SKM-1 treated with dmso at 0.1 percent for 144 hours (cell line): ENCODE data around the gene FRY.
A peak's percentile ranks its signal among the peaks of the same experiment; 100 is the strongest.
"Not testable (repeated sequence)": the region's sequence is repeated elsewhere in the genome, so short reads cannot be mapped to it uniquely, and the experiment has no call there.

Experiments used
- DNase-seq: peaks from one replicate; lab custom pipeline; 2025; ENCODE audit not compliant: unreplicated experiment; lab: John Stamatoyannopoulos, UW

Gene FRY

DNA sequence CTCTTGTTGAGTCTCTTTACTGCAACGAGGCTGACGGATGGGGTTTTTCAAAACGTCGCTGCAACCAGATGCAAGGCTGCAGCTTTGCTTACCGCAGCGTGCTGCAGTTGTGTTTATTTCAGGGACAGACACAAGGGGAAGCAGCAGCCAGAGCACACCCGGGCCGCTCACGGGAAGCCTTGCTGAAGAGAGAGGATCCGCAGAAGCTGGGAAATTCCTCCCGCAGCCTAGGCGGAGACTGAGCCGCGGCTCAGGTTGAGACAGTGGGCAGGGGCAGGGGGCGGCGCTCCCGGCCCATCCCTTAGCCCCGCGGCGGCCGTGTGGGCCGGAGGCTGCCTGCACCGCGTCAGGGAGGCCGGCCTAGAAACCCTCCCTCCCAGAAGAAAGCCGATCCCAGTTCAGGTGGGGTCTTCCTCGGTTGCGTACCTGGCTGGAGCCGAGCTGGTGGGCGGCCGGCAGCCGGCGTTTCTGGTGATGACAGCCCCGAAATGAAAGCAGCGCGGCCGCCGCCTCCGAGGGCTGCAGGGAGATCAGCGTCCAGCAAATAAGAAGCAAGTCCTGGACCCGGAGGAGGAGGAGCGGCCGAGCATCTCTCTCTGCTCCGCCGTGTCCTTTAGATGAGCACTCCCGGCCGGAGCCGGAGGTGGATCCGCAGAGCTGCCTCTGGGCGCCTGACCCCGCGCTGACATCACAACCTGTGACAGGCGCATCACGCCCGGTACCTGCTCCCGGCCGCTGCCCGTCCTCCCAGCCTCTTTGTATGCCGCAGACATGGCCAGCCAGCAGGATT is at the start of gene FRY:
TSS of gene FRY (plus strand) at position 750 of the 790 bp plus-strand sequence. CDS start at position 772, 22 bp downstream.
- DNase-seq, result peak; percentile 37

DNA sequence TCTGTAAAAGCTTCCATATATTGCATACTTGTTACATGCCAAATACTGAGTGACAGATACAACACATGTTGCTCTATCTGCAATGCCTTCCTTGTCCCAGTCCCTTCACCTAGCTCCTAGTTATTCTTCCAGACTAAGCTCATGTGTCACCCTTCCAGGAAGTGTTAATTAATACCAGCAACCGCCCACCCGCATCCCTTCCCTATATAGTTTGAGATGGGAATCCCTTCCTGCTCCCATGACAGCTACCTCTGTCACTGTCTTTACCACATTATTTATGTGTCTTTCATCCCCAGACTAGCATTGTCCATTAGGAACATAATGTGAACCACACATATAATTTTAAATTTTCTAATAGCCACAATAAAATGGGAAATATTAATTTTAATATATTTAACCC is 49.5 kb upstream of the FRY start:
- no peak for DNase-seq

DNA sequence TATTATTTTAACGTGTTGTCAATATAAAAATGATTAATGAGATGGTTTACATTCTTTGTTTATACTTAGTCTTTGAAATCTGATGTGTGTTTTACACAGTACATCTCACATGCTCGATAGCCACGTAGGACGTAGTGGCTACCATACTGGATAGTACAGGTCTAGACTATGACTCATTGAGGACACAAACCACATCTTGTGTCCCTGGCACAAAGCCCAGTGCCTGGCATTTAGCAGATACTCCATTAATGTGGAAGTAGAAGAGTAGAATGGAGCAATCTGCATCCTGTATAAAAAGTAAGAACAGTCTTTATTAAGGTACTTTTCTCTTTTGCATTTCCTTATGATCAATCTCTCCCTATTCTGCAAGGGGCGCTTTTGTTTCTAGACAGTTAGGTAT is 49.0 kb upstream of the FRY start:
- DNase-seq, result peak; percentile 66

DNA sequence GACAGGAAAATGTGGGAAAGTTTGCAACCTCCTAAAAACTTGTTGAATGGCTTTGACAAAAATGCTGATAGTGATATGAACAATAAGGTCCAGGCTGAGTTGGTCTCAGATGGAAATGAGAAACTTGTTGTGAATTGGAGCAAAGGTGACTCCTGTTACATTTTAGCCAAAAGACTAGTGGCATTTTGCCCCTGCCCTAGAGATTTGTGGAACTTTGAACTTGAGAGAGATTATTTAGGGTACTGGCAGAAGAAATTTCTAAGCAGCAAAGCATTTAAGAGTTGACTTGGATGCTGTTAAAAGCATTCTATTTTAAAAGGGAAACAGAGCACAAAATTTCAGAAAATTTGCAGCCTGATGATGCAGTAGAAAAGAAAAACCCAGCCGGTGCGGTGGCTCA is 47.9 kb upstream of the FRY start:
- not testable (repeated sequence) for DNase-seq

DNA sequence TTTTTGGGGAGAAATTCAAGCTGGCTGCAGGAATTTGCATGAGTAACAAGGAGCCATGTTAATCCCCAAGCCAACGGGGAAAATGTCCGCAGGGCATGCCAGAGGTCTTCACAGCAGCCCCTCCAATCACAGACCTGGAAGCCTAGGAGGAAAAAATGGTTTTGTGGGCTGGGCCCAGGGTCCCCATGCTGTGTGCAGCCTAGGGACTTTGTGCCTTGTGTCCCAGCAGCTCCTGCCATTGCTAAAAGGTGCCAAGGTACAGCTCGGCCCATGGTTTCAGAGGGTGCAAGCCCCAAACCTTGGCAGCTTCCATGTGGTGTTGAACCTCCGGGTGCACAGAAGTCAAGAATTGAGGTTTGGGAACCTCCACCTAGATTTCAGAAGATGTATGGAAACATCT is 47.2 kb upstream of the FRY start:
- DNase-seq, result not testable (repeated sequence)

DNA sequence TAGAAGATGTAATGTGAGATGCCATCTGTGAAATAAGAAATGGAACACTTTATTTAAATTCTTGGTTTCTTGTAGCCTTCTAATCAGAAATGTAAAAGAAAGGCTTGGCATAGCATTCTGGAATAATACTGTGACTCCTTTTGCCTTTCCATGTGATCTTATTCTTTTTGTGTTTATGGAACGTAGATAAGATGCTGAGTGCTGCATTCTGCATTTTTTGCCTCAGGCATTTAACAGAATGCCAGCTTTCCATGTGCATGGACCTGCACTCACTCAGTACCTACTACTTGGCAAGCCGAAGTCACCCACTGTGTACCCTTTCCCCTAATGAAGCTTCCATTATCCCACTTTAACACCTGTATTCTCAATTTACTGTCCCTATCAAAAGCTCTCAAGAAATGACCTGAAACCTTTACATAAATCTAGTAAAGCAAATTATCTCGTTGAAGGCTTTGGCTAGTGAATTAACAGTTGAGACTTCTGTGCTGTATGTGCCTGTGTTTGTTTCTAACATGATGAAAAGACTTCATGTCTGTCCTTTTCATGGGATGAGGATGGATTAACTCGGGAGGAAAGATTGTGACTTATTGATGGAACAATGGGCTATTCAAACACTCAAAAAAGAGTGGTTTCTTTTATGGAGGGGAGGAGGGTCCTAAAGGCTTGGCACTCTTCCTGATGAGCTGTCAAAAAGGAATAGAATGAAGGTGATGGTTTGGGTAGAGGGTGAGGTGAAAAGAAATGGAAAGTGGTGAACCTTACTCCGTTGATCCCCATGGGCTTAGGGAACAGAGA is 44.7 kb upstream of the FRY start:
- no peak for DNase-seq

DNA sequence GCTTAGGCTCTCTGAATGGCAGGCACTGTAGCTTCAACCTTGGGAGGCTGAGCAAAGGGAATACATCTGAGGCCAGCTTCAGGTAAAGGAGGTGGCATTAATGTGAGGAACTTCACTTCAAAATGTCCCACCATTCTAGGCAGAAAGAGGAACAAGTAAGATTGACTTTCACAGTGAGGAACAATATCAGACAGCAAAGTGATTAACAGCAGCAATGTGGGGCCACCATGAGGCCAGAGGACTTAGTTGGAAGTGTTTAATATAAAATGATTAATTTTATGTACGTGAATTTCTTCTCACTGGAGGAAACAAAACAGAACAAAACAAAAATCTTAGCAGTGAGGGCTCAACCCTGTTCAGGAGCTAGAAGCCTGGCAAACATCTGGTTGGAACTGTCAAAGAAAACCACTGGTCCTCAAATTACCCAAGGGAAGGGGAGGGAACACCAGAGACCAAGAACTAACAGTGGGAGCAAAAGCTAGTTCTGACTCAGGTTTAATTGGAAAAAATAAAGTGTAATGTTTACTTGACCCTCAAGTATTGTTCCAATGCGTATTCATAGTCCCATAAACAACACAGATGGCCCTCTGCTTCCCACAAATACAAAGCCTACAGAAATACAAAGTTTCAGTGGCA is 43.9 kb upstream of the FRY start:
- DNase-seq, result peak; percentile 8

DNA sequence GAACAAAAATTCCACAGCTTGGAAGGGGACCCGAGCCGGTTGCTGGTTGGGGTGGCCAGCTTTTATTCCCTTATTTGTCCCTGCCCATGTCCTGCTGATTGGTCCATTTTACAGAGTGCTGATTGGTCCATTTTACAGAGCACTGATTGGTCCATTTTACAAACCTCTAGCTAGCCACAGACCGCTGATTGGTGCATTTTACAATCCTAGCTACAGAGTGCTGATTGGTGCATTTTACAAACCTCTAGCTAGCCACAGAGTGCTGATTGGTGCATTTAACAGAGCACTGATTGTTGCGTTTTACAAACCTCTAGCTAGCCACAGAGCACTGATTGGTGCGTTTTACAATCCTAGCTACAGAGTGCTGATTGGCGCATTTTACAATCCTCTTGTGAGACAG is 37.2 kb upstream of the FRY start:
- DNase-seq, result not testable (repeated sequence)

DNA sequence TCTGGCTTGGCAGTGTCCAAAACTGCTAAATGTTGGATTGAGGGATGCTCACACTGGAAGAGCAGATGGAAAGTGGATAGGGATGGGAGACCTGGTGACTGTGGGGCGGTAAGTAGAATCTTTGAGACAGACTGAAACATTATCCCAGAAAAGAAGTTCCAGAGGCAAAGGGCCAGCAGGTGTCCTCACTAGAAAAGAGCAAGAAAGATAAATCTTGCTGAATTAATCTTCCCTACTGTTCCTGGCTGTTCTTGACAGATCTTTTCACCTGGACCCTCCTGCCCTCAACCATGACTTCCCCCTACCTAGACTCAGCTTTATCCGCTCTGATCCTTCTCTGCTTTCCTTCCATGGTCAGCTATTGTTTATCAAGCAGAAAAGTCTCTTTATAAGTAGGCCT is 35.0 kb upstream of the FRY start:
- DNase-seq, result no peak

DNA sequence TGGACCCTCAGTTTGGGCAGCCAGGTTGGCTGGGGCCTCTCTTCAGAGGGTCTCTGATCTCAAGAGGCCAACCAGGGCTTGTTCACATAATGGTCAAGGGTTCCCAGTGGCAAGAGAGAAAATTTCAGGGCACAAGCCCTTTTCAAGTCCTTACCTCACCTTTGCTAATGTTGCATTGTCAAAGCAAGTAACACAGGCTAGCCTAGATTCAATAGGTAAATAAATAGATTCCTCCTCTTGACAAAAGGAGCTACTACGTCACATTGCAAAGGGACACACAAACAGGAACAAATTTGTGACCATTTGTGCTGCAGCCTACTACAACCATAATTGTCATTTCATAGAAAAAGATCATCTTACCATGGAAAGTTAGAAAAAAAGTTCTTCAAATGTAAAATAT is 33.9 kb upstream of the FRY start:
- DNase-seq, result no peak

DNA sequence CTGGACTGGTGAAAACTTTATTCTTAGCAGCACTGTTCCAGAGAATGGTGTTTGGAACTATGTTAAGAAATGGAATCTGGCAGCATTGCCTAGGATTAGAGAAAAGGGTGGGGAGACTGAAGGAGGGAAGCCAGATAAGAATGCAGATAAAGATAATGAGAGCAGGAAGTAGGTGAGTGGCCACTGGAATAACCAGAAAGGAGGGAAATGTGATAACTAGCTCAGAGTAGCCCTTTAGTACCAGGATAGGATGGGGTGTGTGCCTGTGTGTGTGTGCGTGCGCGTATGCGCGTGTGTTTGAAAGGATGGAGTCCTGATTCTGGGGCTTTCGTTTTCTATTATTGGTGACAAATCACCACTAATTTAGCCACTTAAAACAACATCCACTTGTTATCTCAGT is 33.4 kb upstream of the FRY start:
- DNase-seq, result no peak

DNA sequence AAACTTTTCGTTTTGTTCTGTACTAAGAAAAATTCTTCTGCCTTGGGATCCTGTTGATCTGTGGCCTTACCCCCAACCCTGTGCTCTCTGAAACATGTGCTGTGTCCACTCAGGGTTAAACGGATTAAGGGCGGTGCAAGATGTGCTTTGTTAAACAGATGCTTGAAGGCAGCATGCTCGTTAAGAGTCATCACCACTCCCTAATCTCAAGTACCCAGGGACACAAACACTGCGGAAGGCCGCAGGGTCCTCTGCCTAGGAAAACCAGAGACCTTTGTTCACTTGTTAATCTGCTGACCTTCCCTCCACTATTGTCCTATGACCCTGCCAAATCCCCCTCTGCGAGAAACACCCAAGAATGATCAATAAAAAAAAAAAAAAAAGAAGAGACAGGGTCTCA is 30.8 kb upstream of the FRY start:
- not testable (repeated sequence) for DNase-seq

DNA sequence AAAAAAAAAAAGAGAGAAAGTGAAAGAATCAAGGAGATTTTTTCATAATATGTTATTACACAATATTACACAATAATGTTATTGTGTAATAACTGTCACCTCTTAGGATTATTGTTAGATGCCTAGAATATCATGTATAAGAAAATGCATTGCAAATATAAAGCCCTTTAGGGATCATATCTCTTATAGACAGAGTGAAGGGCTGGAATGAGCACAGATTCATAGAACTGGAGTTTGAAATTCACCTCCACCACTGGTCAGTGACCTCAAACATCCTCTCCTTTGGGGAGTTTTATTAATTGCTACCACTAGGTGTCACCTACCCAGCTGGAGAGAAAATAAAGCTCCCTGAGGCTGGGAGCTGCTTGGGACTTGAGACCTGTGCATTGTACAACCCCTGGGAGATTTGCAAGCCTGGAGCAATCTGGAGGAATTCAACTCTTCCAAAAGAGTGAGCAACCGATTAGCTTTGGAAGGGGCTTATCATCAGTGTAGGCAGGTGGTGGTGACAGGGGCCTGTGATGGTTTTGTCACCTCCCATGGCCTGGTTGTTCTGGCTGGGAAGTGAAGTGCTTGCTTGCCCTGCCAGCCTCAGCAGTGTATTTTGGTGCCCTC is 30.3 kb upstream of the FRY start:
- peak; percentile 81 for DNase-seq

DNA sequence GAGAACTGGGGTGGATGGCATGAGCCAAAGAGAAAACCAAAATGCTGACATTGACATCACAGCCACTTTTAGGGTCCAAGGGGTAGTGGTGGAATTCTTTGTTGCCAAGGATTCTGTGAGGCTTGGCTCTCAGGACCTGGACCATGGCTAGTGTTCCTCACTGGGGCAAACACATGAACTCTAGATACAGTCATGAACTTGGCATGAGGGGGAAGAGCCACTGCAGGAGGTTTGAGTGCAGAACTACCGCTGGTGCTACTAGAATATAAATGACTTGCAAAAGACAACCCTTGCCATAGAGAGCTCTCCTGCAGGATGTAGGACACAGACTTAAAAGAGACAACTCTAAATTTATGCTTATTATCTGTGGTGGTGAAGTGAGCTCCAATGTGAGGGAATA is 29.8 kb upstream of the FRY start:
- no peak for DNase-seq

DNA sequence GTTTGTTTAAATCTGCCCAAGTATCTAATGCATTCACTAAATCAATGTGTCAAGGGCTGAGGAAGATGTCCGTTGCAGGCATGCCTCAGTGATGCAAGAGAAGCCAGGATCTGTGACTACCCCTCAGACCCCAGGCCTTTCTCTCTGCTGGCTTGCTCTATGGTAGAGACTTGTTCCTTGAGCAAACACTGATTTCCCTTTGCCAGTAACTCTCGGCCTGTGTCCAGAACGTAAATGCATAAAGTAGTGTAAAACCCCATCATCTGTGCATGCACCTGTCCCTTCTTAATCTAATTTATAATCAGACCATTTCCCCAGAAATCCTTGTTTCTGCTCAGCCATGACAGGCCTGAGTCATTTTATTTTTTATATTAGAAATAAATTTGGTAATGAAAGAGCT is 28.7 kb upstream of the FRY start:
- no peak for DNase-seq

DNA sequence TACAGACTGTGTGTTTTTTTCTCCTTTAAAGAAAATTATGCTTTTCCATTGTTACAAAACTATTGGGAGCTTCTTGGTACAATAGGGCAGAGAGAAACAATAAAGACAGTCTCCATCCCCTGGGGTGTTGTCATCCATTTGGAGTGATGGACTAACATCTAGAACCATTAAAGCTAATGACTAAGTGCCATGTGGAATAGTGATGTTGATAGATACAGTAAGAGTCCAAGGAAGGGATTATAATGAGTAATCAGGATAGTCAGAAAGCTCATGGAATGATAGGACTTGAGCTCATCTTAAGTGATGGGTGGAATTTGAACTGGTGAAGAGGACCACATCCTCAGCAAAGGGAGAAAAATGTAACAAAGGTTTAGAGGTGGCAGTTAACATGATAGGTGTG is 24.1 kb upstream of the FRY start:
- no peak for DNase-seq

DNA sequence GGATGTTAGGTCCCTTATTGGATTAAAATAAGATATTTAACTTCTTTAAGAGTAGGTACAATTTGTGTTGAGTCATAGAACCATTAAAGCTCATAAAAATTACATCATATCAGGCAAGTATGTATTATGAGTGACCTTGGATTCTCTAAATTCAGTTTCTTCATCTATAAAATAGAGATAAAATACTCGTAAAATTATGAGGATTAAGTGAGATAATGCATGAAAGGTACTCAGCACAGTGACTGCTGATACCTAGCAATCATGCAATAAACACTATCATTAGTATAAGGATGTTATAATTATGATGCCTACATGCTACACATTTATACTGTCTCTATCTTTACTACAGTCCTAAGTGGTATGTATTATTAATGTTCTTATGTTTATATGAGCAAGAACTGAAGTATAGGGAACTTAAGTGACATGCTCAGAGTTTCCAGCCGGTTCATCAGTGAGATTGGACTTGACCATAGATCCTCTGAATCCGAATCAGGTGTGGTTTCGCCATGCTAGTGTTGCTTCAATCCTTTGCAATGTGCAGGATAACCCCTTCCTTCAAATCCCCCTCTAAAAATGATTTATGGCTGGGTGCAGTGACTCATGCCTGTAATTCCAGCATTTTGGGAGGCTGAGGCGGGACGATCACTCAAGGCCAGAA is 22.9 kb upstream of the FRY start:
- DNase-seq, result no peak

DNA sequence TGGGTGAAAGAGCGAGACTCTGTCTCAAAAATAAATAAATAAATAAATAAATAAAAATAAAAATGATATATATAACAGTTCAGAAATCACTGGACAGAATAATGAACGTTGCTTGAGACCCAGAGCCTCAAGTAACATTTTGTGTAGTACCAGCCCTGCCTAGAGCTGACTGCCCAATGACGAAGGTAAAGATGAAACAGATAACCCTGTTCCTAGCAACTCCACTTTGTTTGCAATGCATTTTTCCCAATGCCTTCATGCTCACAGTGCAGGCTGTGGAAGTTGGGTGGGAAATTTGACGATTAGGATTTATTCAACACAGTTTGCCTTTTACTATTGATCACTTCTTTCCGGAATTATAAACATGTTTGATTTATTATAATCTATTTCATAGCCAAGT is 22.2 kb upstream of the FRY start:
- DNase-seq, result no peak

DNA sequence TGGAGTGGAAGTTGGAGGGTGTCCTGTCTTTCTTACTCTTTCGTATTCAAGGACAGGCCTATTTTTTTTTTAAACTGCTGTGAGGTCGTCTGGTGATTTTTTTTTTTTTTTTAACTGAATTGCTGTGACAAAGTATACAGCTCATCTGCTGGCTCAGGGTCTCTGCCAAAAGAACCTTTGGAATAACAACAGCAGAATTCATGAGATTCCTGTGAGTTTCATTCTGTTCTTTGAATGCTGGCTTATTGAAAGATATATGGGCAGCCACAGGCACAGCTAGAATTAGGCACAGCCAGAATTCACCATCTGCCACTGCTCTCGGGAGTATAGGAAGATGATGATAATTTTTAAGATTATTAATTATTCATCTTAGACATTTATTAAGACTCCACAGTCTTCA is 21.4 kb upstream of the FRY start:
- no peak for DNase-seq

DNA sequence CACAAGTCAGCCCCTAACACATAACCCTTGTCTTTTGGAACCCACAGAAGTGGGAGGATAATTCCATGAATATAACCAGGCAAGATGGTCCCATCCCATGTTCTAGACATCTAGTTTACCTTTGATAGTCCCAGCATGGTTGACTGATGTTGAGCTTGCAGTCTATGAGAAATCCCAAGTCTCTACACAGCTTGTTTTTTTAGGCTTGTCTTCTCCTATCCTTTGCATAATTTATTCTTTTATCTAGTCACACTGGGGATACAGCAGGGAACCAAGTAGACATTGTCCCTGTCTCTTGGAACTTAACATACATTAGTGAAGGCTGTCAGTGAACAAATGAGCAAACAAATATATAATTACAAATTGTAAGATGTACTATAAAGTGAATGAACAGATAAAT is 19.6 kb upstream of the FRY start:
- DNase-seq, result no peak

DNA sequence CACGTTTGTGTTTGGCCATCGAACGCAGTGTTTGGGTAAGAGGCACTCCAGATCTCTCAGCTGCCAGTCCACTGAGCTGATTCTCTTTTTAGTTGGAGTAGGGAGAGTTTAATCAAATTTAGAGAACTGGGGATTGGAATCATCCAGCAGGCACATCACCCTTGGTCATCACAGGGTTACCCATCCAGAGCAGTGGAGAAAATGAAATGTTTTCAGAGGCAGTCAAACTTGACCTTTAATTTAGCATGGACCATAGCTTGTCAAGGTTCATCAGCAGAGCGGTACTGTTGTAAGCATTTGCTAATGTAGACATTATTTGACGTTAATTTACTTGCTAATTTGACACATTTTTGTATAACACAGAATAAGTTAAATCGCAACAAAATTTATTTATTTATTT is 18.4 kb upstream of the FRY start:
- no peak for DNase-seq
